ENCODE results near the gene MUS81. TPM values are rescaled to one million over a fixed set of nuclear protein-coding genes. Genes with fewer than 3 reads are reported as not detected.

Gene MUS81
- total RNA-seq, 1 experiment from 2014 or later: 74.6 TPM

GRCh38 chr11:65817312-65817834, 42.9 kb upstream of the MUS81 start:
- ChIA-PET POLR2A (interaction anchor here (0.6 to 1.7 kb wide), 12 partner anchors 27 to 296 kb away, joined by 3 to 27 read pairs (median 5); partner anchors contain the start of genes AP5B1, FIBP, KAT5 and OVOL1), CTCF (interaction anchor here (0.5 to 3.5 kb wide), 21 partner anchors 10 to 542 kb away, joined by 3 to 41 read pairs (median 5); partner anchors contain the start of genes AP5B1, CCDC85B, FIBP and KAT5)
- peaks cover 9% of the 10 kb centered on the region for H3K9me3 Mint-ChIP-seq (ENCODE audit: unreplicated experiment)
- H3K27ac Mint-ChIP-seq (ENCODE audit: unreplicated experiment): peak overlapping the region; percentile 85
- H3K4me1 ChIP-seq: peaks cover 34% of the 10 kb centered on the region
- peak overlapping the region; percentile 43 for H3K4me3 ChIP-seq (ENCODE audit: low read depth, low read length)
- intact Hi-C loops (cut with micrococcal nuclease; ENCODE audit: unreplicated experiment): loop anchor here (2.0 kb wide), 1 partner anchor 37 kb away; the partner anchor contains the start of gene AP5B1
- peaks cover 33% of the 10 kb centered on the region for H3K4me1 Mint-ChIP-seq (ENCODE audit: low read depth, unreplicated experiment)
- TF ChIP-seq CTCF (IDR thresholded peaks at IDR 0.05; ENCODE audit: insufficient read depth in 1 of 2, low read depth in 1 of 2, low read length in 1 of 2, severe bottlenecking in 1 of 2, unreplicated experiment in 1 of 2): no peak
- BruUV-seq (replicated peaks): TSS peak; percentile 63
- no peaks in the 10 kb centered on the region for H3K27me3 ChIP-seq (replicated peaks; ENCODE audit: control insufficient read depth, insufficient read depth, low read length)
- no peaks in the 10 kb centered on the region for H3K27me3 Mint-ChIP-seq (ENCODE audit: insufficient read depth, unreplicated experiment)
- peaks cover 12% of the 10 kb centered on the region for H3K36me3 Mint-ChIP-seq (ENCODE audit: insufficient read depth, unreplicated experiment)
- no peaks in the 10 kb centered on the region for H3K36me3 ChIP-seq (ENCODE audit: control insufficient read depth, insufficient read depth, low read length)
- DNase-seq: peak; percentile 56 to 58
- H3K4me3 Mint-ChIP-seq (ENCODE audit: unreplicated experiment): peak overlapping the region; percentile 83
- H3K9me3 ChIP-seq: no peaks in the 10 kb centered on the region

- intact Hi-C loops (cut with micrococcal nuclease; ENCODE audit: unreplicated experiment): loop anchor here (1.0 to 2.0 kb wide), 5 partner anchors 37 to 112 kb away; partner anchors contain the start of genes AP5B1, CFL1 and KAT5
- peaks cover 33% of the 10 kb centered on the region for H3K4me1 Mint-ChIP-seq (ENCODE audit: low read depth, unreplicated experiment)
- ChIA-PET POLR2A (interaction anchor here (0.6 to 1.7 kb wide), 11 partner anchors 28 to 296 kb away, joined by 3 to 27 read pairs (median 5); partner anchors contain the start of genes AP5B1, FIBP, KAT5 and OVOL1), CTCF (interaction anchor here (0.6 to 3.5 kb wide), 18 partner anchors 11 to 203 kb away, joined by 3 to 41 read pairs (median 5); partner anchors contain the start of genes AP5B1, CCDC85B, KAT5 and RNASEH2C)
- H3K27me3 ChIP-seq (replicated peaks; ENCODE audit: control insufficient read depth, insufficient read depth, low read length): no peaks in the 10 kb centered on the region
- H3K27ac Mint-ChIP-seq (ENCODE audit: unreplicated experiment): peak overlapping the region; percentile 85
- peaks cover 34% of the 10 kb centered on the region for H3K4me1 ChIP-seq
- peak overlapping the region; percentile 43 for H3K4me3 ChIP-seq (ENCODE audit: low read depth, low read length)
- no TSS peak for BruUV-seq (replicated peaks)
- H3K36me3 Mint-ChIP-seq (ENCODE audit: insufficient read depth, unreplicated experiment): peaks cover 12% of the 10 kb centered on the region
- peaks cover 9% of the 10 kb centered on the region for H3K9me3 Mint-ChIP-seq (ENCODE audit: unreplicated experiment)
- H3K27me3 Mint-ChIP-seq (ENCODE audit: insufficient read depth, unreplicated experiment): no peaks in the 10 kb centered on the region
- TF ChIP-seq CTCF (IDR thresholded peaks at IDR 0.05; ENCODE audit: insufficient read depth in 1 of 2, low read depth in 1 of 2, low read length in 1 of 2, severe bottlenecking in 1 of 2, unreplicated experiment in 1 of 2): peak; percentile 97 to 100
- peak overlapping the region; percentile 83 for H3K4me3 Mint-ChIP-seq (ENCODE audit: unreplicated experiment)
- DNase-seq: peak; percentile 91 to 97
- H3K36me3 ChIP-seq (ENCODE audit: control insufficient read depth, insufficient read depth, low read length): no peaks in the 10 kb centered on the region
- no peaks in the 10 kb centered on the region for H3K9me3 ChIP-seq
Observed at GRCh38 chr11:65817835-65818680, 42.2 kb upstream of the MUS81 start.

- CTCF ChIA-PET: interaction anchor here (0.5 to 0.6 kb wide), 2 partner anchors 9 to 76 kb away, joined by 5 to 8 read pairs; no protein-coding TSS in a partner anchor
- intact Hi-C loops (cut with micrococcal nuclease; ENCODE audit: unreplicated experiment): no loop called here
- Mint-ChIP-seq H3K27ac (ENCODE audit: unreplicated experiment) (no peak overlapping the region), H3K4me1 (ENCODE audit: low read depth, unreplicated experiment) (peaks cover 12% of the 10 kb centered on the region), H3K36me3 (ENCODE audit: insufficient read depth, unreplicated experiment) (no peaks in the 10 kb centered on the region), H3K4me3 (ENCODE audit: unreplicated experiment) (no peak overlapping the region), H3K9me3 (ENCODE audit: unreplicated experiment) (no peaks in the 10 kb centered on the region), H3K27me3 (ENCODE audit: insufficient read depth, unreplicated experiment) (no peaks in the 10 kb centered on the region)
- no TSS peak for BruUV-seq (replicated peaks)
- no peaks in the 10 kb centered on the region for H3K27me3 ChIP-seq (replicated peaks; ENCODE audit: control insufficient read depth, insufficient read depth, low read length)
- H3K4me1 ChIP-seq: peaks cover 12% of the 10 kb centered on the region
- DNase-seq: no peak
- TF ChIP-seq CTCF (IDR thresholded peaks at IDR 0.05; ENCODE audit: insufficient read depth in 1 of 2, low read depth in 1 of 2, low read length in 1 of 2, severe bottlenecking in 1 of 2, unreplicated experiment in 1 of 2): no peak
- POLR2A ChIA-PET: interaction anchor here (1.2 kb wide), 1 partner anchor 67 kb away, joined by 10 read pairs; the partner anchor contains the start of gene FIBP
- no peak overlapping the region for H3K4me3 ChIP-seq (ENCODE audit: low read depth, low read length)
- no peaks in the 10 kb centered on the region; the same call in 1 of the 2 replicates for H3K9me3 ChIP-seq
- H3K36me3 ChIP-seq (ENCODE audit: control insufficient read depth, insufficient read depth, low read length): no peaks in the 10 kb centered on the region
Observed at GRCh38 chr11:65821107-65821506, 39.1 kb upstream of the MUS81 start.
